ENCODE data around the gene CFP.

Gene CFP

DNA sequence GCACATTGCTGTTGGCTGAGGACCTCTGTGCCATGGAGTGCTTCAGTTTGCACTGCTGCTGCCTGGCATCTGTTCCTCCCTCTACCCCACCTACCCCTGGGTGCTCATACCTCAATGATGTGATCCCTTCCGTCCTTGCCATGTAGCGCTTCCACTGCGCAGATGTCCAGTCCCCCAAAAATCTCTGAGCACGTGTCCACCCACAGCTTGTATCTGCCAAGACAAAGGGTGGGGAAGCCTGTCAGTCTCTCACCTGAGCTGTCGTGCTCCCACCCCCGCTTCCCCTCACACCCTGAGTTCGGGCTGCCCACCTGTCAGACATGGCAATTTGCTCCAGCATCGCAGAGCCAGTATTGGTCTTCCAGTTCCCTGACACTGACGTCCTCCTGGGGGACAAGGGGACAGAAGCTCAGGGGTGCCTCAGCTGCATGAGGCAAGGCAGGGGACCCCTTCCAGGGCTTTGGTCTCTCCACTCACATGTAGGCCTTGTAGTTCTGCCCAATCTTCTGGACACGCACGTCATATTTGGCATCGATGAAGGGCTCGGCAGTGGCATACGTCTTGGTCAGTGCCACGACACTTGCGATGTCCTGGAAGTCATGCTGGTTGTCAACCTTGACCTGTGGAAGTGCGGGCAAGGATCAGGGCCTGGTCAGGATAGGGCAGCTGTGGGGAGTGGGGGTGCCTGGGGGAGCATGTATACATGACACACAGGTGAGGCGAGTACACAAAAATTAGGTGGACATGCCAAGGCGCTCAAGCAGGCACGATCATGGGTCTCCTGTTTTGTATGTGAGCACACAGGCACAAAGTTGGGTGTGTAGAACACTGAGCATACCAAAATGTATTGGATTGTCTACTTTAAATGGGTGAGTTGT lies 53.5 kb downstream of the CFP start:
- DNase-seq (ENCODE audit: low read depth in 1 of 2, low spot score in 1 of 2): no peak

DNA sequence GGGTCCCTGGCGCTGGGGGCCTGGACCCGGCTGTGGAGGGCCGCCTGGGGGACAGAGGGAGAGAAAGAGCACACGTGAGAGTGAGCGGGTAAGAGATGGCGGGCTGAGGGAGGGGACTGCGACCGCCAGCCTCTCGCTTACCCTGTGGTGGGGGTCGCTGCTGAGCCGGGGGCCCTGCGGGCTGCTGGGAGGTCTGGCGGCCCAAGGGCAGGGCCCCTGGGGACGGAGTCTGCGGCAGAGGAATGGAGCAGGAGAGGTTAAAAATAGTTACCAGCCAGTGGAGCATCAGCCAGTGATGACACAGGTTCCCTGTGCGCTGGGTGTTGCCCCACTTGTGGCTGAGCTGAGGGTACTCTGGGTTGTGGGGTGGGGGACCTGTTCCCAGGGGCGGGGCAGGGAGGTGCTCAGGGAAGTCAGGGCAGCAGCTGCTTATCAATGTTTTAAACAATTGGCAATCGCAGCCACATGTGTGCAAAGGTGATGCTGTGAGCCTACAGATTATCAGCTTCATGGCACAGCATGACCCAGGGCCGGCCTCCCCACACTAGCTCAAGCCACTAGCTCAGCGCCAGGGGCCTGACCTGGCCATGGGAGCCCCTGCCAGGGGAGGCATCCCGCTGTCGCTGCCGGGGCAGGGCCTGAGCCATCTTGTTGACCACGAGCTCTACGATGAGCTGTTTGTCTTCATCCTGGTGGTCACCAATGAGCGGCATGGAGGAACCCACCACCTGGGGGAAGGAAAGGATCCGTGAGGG lies 55.0 kb downstream of the CFP start:
- no peak for DNase-seq (ENCODE audit: low read depth in 1 of 2, low spot score in 1 of 2)

GRCh38 chrX:47574076-47574546 lies 55.6 kb downstream of the CFP start:
- no peak for DNase-seq (ENCODE audit: low read depth in 1 of 2, low spot score in 1 of 2)

GRCh38 chrX:47573341-47574075 lies 56.2 kb downstream of the CFP start:
- DNase-seq (ENCODE audit: low read depth in 1 of 2, low spot score in 1 of 2): no peak
